Tibial nerve (tissue), 4 donors: ENCODE results near the gene CFAP299.

Experiments used
- EP300 ChIP-seq, 2 donors: sonication (generic); formaldehyde crosslinking; IDR thresholded peaks; one replicate each; pipeline ENCODE4 v1.6.1; 2017; ENCODE audit warnings: antibody characterized with exemption in 2 of 2, mild to moderate bottlenecking in 1 of 2
- POLR2A ChIP-seq, 2 donors: fragments of 450-650 bp; IDR thresholded peaks; one replicate each; pipeline ENCODE4 v1.6.1; 2017; ENCODE audit warnings: antibody characterized with exemption in 2 of 2, mild to moderate bottlenecking in 2 of 2, moderate library complexity in 2 of 2
- TF ChIP-seq, protein P1 (sequence below), 5 experiments: fragments of 200-600 bp in 3 of 5; fragments of 450-650 bp in 2 of 5; sonication (generic) in 3 of 5; IDR thresholded peaks; one replicate each; pipeline ENCODE4 v1.5.1; 2016 to 2019; ENCODE audit warnings: antibody characterized with exemption in 5 of 5, mild to moderate bottlenecking in 3 of 5, moderate library complexity in 2 of 5

GRCh38 chr4:80361329-80361900 is 25.9 kb downstream of the CFAP299 start:
- TF ChIP-seq, protein P1, sequence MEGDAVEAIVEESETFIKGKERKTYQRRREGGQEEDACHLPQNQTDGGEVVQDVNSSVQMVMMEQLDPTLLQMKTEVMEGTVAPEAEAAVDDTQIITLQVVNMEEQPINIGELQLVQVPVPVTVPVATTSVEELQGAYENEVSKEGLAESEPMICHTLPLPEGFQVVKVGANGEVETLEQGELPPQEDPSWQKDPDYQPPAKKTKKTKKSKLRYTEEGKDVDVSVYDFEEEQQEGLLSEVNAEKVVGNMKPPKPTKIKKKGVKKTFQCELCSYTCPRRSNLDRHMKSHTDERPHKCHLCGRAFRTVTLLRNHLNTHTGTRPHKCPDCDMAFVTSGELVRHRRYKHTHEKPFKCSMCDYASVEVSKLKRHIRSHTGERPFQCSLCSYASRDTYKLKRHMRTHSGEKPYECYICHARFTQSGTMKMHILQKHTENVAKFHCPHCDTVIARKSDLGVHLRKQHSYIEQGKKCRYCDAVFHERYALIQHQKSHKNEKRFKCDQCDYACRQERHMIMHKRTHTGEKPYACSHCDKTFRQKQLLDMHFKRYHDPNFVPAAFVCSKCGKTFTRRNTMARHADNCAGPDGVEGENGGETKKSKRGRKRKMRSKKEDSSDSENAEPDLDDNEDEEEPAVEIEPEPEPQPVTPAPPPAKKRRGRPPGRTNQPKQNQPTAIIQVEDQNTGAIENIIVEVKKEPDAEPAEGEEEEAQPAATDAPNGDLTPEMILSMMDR (IDR thresholded peaks at IDR 0.05) = peak in 2 of 5 experiments; percentile 44 to 50
- TF ChIP-seq POLR2A (IDR thresholded peaks at IDR 0.05) (no peak), EP300 (IDR thresholded peaks at IDR 0.05) (no peak)
